OCI-LY7 (cell line): Measurements from ENCODE around the gene KCNC1. TPM values are rescaled to one million over a fixed set of nuclear protein-coding genes. Genes with fewer than 3 reads are reported as not detected.

ENCODE experiments used
- BruUV-seq: library from RNA; stranded (reverse); fragments of 400-500 nt; replicated peaks from 2 replicates; lab custom pipeline; 2021; lab: Mats Ljungman, UMichigan
- CTCF ChIA-PET: fragments of 300-600 bp; sonication (Branson Sonifier 250); formaldehyde crosslinking; loops from one replicate; lab custom pipeline; 2022; ENCODE audit warnings: antibody characterized with exemption; ENCODE audit not compliant: unreplicated experiment; lab: Charles Lee
- POLR2A ChIA-PET: fragments of 300-600 bp; sonication (Branson Sonifier 250); formaldehyde crosslinking; loops from one replicate; lab custom pipeline; 2022; ENCODE audit warnings: antibody characterized with exemption; lab: Charles Lee
- DNase-seq: peaks from one replicate; pipeline ENCODE4 v3.0.0-alpha.2; 2015; ENCODE audit warnings: low spot score
- H2AFZ ChIP-seq: fragments of 200-600 bp; sonication (generic), shearing (Covaris generic); 2 replicates; pipeline ENCODE4 v1.6.1; 2014; ENCODE audit warnings: mild to moderate bottlenecking, antibody characterized with exemption, low read length, moderate library complexity
- H3K27ac ChIP-seq: fragments of 200-600 bp; sonication (generic); 2 replicates; pipeline ENCODE4 v1.5.1; 2014; ENCODE audit warnings: mixed run types, low read depth, mild to moderate bottlenecking, moderate library complexity, low read length, inconsistent platforms; ENCODE audit not compliant: poor library complexity, severe bottlenecking
- H3K36me3 ChIP-seq: fragments of 200-600 bp; sonication (generic); 2 replicates; pipeline ENCODE4 v1.6.1; 2014; ENCODE audit warnings: mild to moderate bottlenecking, antibody characterized with exemption, low read length, moderate library complexity, mixed read lengths; ENCODE audit not compliant: insufficient read depth
- H3K4me1 ChIP-seq: fragments of 200-600 bp; sonication (generic); 2 replicates; pipeline ENCODE4 v1.5.1; 2014; ENCODE audit warnings: mild to moderate bottlenecking, low read length; ENCODE audit not compliant: insufficient read depth, poor library complexity, severe bottlenecking
- H3K4me2 ChIP-seq: fragments of 200-600 bp; sonication (generic); 2 replicates; pipeline ENCODE4 v1.6.1; 2014; ENCODE audit warnings: mild to moderate bottlenecking, low read length
- H3K4me3 ChIP-seq: fragments of 200-600 bp; sonication (generic); 2 replicates; pipeline ENCODE4 v1.5.1; 2014; ENCODE audit warnings: mild to moderate bottlenecking, low read depth, low read length; ENCODE audit not compliant: poor library complexity, severe bottlenecking
- H3K79me2 ChIP-seq: fragments of 200-600 bp; sonication (generic); 2 replicates; pipeline ENCODE4 v1.6.1; 2016; ENCODE audit warnings: low read depth, mild to moderate bottlenecking, low read length, moderate library complexity, mixed read lengths; ENCODE audit not compliant: insufficient read depth
- H3K9me2 ChIP-seq: fragments of 200-600 bp; sonication (generic); 2 replicates; pipeline ENCODE4 v1.6.1; 2016; ENCODE audit warnings: mild to moderate bottlenecking, low read length, mixed read lengths; ENCODE audit not compliant: insufficient read depth
- H3K9me3 ChIP-seq: fragments of 200-600 bp; sonication (generic); 2 replicates; pipeline ENCODE4 v1.6.1; 2014; ENCODE audit warnings: mild to moderate bottlenecking, mixed run types, low read length, mixed read lengths
- H4K20me1 ChIP-seq: fragments of 200-600 bp; sonication (generic); 2 replicates; pipeline ENCODE4 v1.6.1; 2014; ENCODE audit warnings: mild to moderate bottlenecking, antibody characterized with exemption, low read length, moderate library complexity, mixed read lengths; ENCODE audit not compliant: insufficient read depth
- CTCF ChIP-seq: fragments of 200-600 bp; sonication (generic); conservative IDR thresholded peaks from 2 replicates; pipeline ENCODE4 v1.5.1; 2014; ENCODE audit warnings: mild to moderate bottlenecking, antibody characterized with exemption, low read length, moderate library complexity, mixed read lengths
- EZH2phosphoT487 ChIP-seq: fragments of 200-600 bp; sonication (generic); IDR thresholded peaks from 2 replicates; pipeline ENCODE4 v1.6.1; 2018; ENCODE audit warnings: low read depth, borderline replicate concordance, mild to moderate bottlenecking, mixed run types, antibody characterized with exemption, low read length, moderate library complexity, mixed read lengths
- intact Hi-C: fragments of 100-400 bp; cut with micrococcal nuclease; formaldehyde crosslinking; loops from one replicate; pipeline ENCODE4 v1.10.0; 2022; ENCODE audit not compliant: unreplicated experiment
- total RNA-seq, 2 experiments: library from RNA; depleted of rRNA in 1 of 2; stranded (reverse); fragments of >200 nt in 1 of 2; shearing (Covaris generic) in 1 of 2; gene quantifications; 2 replicates each; pipeline ENCODE4 v1.2.3, GENCODE V29; 2014 to 2022

KCNC1 gene
- total RNA-seq, 2 experiments from 2014 or later: not detected

DNA sequence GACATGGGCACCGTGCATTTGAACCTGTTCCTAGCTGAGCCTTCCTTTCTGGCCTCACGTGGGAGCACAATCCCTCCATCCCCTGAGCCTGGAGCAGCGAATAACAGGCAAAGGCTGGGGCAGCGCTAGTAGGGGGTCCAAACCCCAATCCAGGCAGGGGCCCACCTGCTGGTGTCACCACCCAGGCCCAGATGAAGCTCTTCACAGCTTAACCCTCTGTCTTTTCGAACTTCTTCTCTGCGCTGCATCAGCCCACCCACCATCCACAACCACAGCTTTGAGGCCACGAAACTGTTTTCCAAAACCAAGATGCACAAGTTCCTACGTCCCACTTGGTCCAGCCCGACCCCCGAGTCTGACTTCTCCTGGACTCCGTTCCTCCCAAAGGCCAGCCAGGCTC lies 11.5 kb downstream of the KCNC1 start:
- no peak overlapping the region for H3K4me2 ChIP-seq
- H3K9me3 ChIP-seq: no peaks in the 10 kb centered on the region
- intact Hi-C loops: no loop called here
- H3K4me1 ChIP-seq: no peaks in the 10 kb centered on the region
- no peaks in the 10 kb centered on the region for H4K20me1 ChIP-seq
- no peak for DNase-seq
- no peaks in the 10 kb centered on the region for H3K36me3 ChIP-seq
- ChIA-PET CTCF (no interaction called here), POLR2A (no interaction called here)
- H3K4me3 ChIP-seq: no peak overlapping the region
- H2AFZ ChIP-seq: no peak overlapping the region
- TF ChIP-seq CTCF (no peak), EZH2phosphoT487 (no peak)
- H3K79me2 ChIP-seq: no peaks in the 10 kb centered on the region
- H3K27ac ChIP-seq: no peak overlapping the region
- BruUV-seq: no TSS peak
- no peaks in the 10 kb centered on the region for H3K9me2 ChIP-seq

DNA sequence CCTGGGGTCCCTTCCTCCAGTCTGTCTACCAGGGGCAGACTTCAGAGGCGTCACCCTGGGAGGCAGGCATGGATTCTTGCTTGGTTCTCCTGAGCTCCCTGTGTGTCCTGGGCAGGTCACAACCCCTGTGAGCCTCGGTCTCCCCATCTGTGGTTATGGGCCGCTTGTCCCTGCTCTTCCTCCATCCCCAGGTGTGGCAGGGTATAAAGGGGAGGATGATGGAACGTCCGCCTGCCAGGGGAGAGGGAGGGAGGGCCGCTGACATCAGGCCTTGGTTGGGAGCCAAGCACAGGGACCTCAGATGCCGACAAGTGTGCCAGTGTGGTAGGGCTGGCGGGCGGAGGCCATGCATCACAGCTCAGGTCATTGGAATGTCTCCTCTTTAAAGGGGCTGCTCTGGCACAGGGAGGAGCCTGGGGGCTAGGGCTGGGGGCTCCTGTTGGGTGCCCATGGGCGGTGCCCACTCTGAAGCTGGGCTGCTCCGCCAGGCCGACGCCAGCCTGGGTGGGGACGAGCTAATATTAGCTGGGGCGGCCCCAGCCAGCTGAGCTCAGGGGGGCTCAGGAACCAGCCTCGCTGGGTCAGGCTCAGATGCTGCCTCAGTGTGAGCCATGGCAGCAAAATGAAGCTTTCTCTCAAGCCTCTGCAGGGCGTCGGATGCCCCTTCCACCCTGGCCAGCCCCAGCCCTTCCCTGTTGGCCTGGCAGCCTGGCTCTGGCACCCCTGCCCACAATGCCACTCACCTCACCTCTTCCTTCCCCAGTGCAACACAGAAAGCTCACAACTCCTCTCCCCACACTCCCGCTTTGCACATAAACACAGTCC lies 12.8 kb downstream of the KCNC1 start:
- ChIA-PET POLR2A (no interaction called here), CTCF (no interaction called here)

More for the DNA sequence above, 12.8 kb downstream of the KCNC1 start:
- no TSS peak for BruUV-seq
- Histone ChIP-seq H3K9me2 (no peaks in the 10 kb centered on the region), H4K20me1 (no peaks in the 10 kb centered on the region), H3K4me3 (no peak overlapping the region), H3K36me3 (no peaks in the 10 kb centered on the region), H3K9me3 (no peaks in the 10 kb centered on the region), H3K27ac (no peak overlapping the region), H3K4me1 (no peaks in the 10 kb centered on the region), H2AFZ (no peak overlapping the region), H3K79me2 (no peaks in the 10 kb centered on the region), H3K4me2 (no peak overlapping the region)
- TF ChIP-seq CTCF (no peak), EZH2phosphoT487 (no peak)
- no peak for DNase-seq
- intact Hi-C loops: no loop called here
